Smooth muscle cell (in vitro differentiated cells): ENCODE data around the gene RBM20. TPM values are rescaled to one million over a fixed set of nuclear protein-coding genes. Genes with fewer than 3 reads are reported as not detected.

Source experiments
- DNase-seq: peaks from one replicate; lab custom pipeline; 2025; ENCODE audit not compliant: unreplicated experiment; lab: John Stamatoyannopoulos, UW
- H2AFZ ChIP-seq: fragments of 200-600 bp; sonication (generic); 2 replicates; pipeline ENCODE4 v1.6.0; 2016; ENCODE audit warnings: antibody characterized with exemption, low read depth, mild to moderate bottlenecking
- H3F3A ChIP-seq: fragments of 200-600 bp; sonication (generic); 2 replicates; pipeline ENCODE4 v1.6.0; 2017; ENCODE audit warnings: antibody characterized with exemption, low read depth
- H3K27ac ChIP-seq: fragments of 200-600 bp; sonication (generic); 2 replicates; pipeline ENCODE4 v1.5.1; 2016; ENCODE audit warnings: low read depth, mild to moderate bottlenecking
- H3K27me3 ChIP-seq: fragments of 200-600 bp; sonication (generic); 2 replicates; pipeline ENCODE4 v1.6.1; 2016; ENCODE audit warnings: low read depth, mild to moderate bottlenecking
- H3K36me3 ChIP-seq: fragments of 200-600 bp; sonication (generic); 2 replicates; pipeline ENCODE4 v1.5.1; 2016; ENCODE audit warnings: low read depth
- H3K4me1 ChIP-seq: fragments of 200-600 bp; sonication (generic); 2 replicates; pipeline ENCODE4 v1.5.1; 2016; ENCODE audit warnings: low read depth
- H3K4me2 ChIP-seq: fragments of 200-600 bp; sonication (generic); 2 replicates; pipeline ENCODE4 v1.6.0; 2016; ENCODE audit warnings: mild to moderate bottlenecking
- H3K4me3 ChIP-seq: fragments of 200-600 bp; sonication (generic); 2 replicates; pipeline ENCODE4 v1.5.1; 2016; ENCODE audit warnings: mild to moderate bottlenecking
- H3K79me2 ChIP-seq: fragments of 200-600 bp; sonication (generic); 2 replicates; pipeline ENCODE4 v1.6.0; 2016; ENCODE audit warnings: low read depth, mild to moderate bottlenecking
- H3K9ac ChIP-seq: fragments of 200-600 bp; sonication (generic); 2 replicates; pipeline ENCODE4 v1.6.0; 2016; ENCODE audit warnings: low read depth
- H3K9me3 ChIP-seq: fragments of 200-600 bp; sonication (generic); replicated peaks from 2 replicates; pipeline ENCODE4 v1.5.1; 2016; ENCODE audit warnings: low read depth
- H4K20me1 ChIP-seq: fragments of 200-600 bp; sonication (generic); 2 replicates; pipeline ENCODE4 v1.6.0; 2016; ENCODE audit warnings: low read depth
- WGBS: methylation state at CpG from one replicate; pipeline ENCODE4 v1.1.7; 2016; ENCODE audit warnings: low lambda C conversion rate; 5-methylcytosine and 5-hydroxymethylcytosine counted together
- polyA plus RNA-seq: library from polyadenylated mRNA; unstranded; fragments of >200 nt; fragmentation: Nextera tagmentation; extraction: Ambion mirVana; gene quantifications from 2 replicates; pipeline ENCODE4 v1.2.1, GENCODE V29; 2016
- total RNA-seq: library from RNA; depleted of rRNA; stranded (reverse); fragments of >200 nt; gene quantifications from 2 replicates; pipeline ENCODE4 v1.2.3, GENCODE V29; 2014
- TF ChIP-seq, protein P1 (sequence below): fragments of 200-600 bp; sonication (generic); IDR thresholded peaks from 2 replicates; pipeline ENCODE4 v1.5.1; 2017; ENCODE audit warnings: borderline replicate concordance, mild to moderate bottlenecking, antibody characterized with exemption; ENCODE audit not compliant: insufficient read depth, poor library complexity, severe bottlenecking

Gene RBM20
- total and polyA plus RNA-seq, 2 experiments from 2014 or later: 0.09 TPM

DNA sequence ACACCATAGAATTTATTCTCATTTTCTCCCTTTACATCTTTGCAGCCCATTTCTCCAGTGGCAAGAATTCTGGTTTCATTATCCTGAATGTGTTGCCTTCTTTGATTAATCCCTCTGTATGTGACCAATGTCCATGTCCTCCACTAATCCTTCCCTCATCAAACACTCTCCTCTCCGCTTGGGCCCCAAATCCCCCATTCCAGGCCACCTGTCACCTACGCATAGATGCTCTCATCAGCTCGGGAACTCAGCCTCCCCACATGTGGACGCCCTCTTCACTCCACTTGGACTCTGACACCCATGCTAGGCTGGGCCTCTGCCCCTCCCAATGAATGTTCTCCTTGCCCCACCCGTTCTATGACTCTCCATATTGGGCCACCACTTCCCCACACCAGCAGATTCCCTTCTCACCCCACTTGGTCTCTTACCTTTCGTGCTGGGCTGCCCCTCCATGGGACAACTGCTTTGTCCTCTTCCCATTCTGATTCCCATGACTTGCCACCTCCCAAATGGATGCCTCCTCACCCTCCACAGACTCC lies 18.7 kb upstream of the RBM20 start:
- no peak overlapping the region for H3K4me2 ChIP-seq
- H3K79me2 ChIP-seq: no peaks in the 10 kb centered on the region
- DNase-seq: no peak
- H3K27me3 ChIP-seq: peaks cover 2% of the 10 kb centered on the region
- H4K20me1 ChIP-seq: no peaks in the 10 kb centered on the region
- H3K27ac ChIP-seq: no peak overlapping the region
- TF ChIP-seq, protein P1, sequence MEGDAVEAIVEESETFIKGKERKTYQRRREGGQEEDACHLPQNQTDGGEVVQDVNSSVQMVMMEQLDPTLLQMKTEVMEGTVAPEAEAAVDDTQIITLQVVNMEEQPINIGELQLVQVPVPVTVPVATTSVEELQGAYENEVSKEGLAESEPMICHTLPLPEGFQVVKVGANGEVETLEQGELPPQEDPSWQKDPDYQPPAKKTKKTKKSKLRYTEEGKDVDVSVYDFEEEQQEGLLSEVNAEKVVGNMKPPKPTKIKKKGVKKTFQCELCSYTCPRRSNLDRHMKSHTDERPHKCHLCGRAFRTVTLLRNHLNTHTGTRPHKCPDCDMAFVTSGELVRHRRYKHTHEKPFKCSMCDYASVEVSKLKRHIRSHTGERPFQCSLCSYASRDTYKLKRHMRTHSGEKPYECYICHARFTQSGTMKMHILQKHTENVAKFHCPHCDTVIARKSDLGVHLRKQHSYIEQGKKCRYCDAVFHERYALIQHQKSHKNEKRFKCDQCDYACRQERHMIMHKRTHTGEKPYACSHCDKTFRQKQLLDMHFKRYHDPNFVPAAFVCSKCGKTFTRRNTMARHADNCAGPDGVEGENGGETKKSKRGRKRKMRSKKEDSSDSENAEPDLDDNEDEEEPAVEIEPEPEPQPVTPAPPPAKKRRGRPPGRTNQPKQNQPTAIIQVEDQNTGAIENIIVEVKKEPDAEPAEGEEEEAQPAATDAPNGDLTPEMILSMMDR: no peak
- no peak overlapping the region for H3K9ac ChIP-seq
- H3K4me3 ChIP-seq: no peak overlapping the region
- WGBS: 87% methylated on average over 6 of the region's 6 CpGs
- H3F3A ChIP-seq: no peaks in the 10 kb centered on the region
- H2AFZ ChIP-seq: no peak overlapping the region
- no peaks in the 10 kb centered on the region for H3K4me1 ChIP-seq
- no peaks in the 10 kb centered on the region for H3K36me3 ChIP-seq
- no peaks in the 10 kb centered on the region for H3K9me3 ChIP-seq

DNA sequence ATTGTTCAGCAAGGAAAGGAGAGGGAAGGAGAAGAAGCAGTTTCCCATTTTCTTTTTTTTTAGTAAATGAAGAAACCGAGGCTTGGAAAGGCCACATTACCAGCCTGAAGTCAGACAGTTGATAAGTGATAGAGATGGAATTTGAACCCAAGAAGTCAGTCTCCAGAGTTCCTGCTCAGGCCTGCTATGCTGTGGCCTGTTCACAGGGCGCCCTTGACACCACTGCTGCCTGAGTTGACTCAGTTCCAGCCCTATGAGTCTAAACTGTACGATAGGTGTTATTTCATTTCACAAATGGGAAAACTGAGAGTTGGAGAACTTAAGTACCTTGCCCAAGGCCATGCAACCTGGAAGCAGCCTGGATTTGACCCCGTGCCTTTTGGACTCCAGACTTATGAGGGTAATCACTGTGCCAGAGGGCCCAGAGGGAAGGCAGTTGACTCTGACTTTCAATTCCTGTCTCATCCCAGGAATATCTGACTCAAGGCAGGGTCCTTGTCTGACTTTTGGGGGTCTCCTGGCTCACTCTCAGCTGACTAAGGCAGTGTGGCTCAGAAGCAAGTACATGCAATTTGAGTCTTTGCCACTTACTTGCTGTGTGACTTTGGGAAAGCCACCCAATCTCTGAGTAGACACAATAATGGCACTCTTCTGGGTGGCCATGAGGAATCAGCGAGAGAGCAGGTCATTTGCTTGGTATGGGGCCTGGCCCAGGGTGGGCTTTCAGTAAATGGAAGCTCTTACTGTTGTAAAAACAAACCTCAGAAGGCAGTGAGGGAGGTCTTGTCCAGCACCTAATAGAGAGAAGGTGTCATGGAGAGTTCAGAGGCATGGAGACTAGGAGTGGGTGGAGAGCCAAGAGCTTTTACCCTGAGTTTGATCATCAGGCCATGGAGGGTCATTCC lies 17.9 kb upstream of the RBM20 start:
- no peak overlapping the region for H2AFZ ChIP-seq
- 89% methylated on average over 5 of the region's 5 CpGs for WGBS
- H3K27ac ChIP-seq: no peak overlapping the region
- H3K36me3 ChIP-seq: no peaks in the 10 kb centered on the region
- no peaks in the 10 kb centered on the region for H3K4me1 ChIP-seq
- H3F3A ChIP-seq: no peaks in the 10 kb centered on the region
- H3K79me2 ChIP-seq: no peaks in the 10 kb centered on the region
- H4K20me1 ChIP-seq: no peaks in the 10 kb centered on the region
- DNase-seq: no peak
- H3K27me3 ChIP-seq: peaks cover 2% of the 10 kb centered on the region
- no peaks in the 10 kb centered on the region for H3K9me3 ChIP-seq
- no peak overlapping the region for H3K9ac ChIP-seq
- H3K4me3 ChIP-seq: no peak overlapping the region
- no peak overlapping the region for H3K4me2 ChIP-seq
- TF ChIP-seq, protein P1: no peak

DNA sequence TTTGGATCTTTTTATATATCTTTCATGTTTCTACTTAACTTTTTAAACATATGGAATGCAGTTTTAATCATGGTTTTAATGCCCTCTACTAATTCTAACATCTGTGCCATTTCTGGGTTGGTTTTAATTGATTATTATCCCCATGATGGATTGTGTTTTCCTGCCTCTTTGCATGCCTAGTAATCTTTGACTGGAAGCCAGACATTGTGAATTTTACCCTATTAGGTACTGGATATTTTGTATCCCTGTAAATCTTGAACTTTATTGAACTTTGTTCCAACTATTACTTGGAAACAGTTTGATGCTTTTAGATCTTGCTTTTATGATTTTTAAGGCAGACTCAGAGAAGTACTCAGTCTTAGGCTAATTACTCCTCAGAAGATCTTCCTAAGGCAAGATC lies 16.0 kb upstream of the RBM20 start:
- TF ChIP-seq, protein P1: no peak
- no peak overlapping the region for H2AFZ ChIP-seq
- no peaks in the 10 kb centered on the region for H3F3A ChIP-seq
- DNase-seq: no peak
- H4K20me1 ChIP-seq: no peaks in the 10 kb centered on the region
- H3K9ac ChIP-seq: no peak overlapping the region
- no peaks in the 10 kb centered on the region for H3K9me3 ChIP-seq
- H3K4me1 ChIP-seq: no peaks in the 10 kb centered on the region
- no peaks in the 10 kb centered on the region for H3K79me2 ChIP-seq
- peaks cover 2% of the 10 kb centered on the region for H3K27me3 ChIP-seq
- no peak overlapping the region for H3K27ac ChIP-seq
- H3K4me3 ChIP-seq: no peak overlapping the region
- no peak overlapping the region for H3K4me2 ChIP-seq
- no peaks in the 10 kb centered on the region for H3K36me3 ChIP-seq
